ENCODE data around the gene HAUS8.
"Not testable (repeated sequence)": the region's sequence is repeated elsewhere in the genome, so short reads cannot be mapped to it uniquely, and the experiment has no call there.

The HAUS8 gene

GRCh38 chr19:17101686-17102628 is 26.7 kb upstream of the HAUS8 start:
- no peak for DNase-seq

DNA sequence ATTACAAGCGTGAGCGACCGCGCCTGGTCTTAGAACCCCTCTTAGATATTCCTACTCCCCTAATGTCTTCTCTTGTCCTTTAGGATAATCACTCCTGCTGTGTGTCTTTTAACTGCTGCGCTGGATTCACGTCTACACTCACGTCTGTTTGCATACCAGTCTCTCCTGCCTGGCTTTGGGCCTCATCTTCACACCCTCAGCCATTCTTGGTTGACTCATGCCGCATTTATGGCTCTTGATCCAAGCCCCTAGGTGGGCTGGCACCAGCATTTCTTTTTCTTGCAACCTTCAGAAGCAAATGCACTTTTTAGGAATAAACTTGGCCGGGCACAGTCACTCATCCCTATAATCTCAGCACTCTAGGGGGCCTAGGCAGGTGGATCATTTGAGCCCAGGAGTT is 23.1 kb upstream of the HAUS8 start:
- no peak for DNase-seq

DNA sequence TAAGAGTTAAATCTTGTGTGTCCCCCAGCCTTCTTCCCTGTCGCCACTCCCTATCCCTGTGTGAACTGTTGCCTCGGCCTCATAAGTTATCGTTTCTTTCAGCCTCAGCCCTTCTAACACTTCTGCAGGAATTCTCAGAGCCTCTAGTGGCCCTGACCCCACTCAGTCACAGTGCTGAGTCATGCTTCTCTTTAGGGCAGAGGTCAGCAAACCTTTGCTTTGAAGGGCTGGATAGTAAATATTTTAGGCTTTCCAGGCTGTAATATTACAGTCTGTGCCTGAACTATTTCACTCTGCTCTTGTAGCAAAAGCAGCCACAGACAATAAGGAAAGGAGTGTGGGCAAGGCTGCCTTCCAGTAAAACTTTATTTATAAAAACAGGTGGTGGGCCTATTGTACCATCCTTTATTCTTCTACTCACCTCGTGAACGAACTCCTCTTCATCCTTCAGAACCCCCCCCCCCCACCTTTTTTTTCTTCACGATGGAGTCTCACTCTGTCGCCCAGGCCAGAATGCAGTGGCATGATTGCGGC is 22.4 kb upstream of the HAUS8 start:
- DNase-seq, result no peak

DNA sequence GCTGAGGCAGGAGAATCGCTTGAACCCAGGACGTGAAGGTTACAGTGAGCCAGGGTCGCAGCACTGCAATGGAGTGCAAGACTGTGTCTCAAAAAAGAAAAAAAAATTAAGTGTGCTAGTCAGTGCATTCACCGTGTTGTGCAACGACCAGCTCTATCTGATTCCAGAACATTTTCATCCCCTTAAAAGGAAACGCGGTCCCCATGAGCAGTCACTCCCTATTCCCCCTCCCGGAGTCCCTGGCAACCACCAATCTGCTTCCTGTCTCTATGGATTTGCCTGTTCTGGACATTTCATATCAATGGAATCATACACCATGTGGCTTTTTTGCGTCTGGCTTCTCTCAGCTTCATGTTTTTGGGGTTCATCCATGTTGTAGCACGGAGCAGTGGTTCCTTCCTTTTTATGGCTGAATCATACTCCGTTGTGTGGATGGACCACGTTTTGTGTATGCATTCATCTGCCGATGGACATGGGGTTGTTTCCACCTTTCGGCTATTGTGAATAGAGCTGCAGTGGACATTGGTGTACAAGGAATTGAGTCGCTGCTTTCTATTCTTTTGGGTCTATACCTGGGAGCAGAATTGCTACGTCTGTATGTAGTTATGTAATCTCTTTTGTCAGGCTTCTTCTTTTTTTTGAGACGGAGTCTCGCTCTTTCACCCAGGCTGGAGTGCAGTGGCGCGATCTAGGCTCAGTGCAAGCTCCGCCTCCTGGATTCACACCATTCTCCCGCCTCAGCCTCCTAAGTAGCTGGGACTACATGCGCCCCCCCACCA is 20.1 kb upstream of the HAUS8 start:
- no peak for DNase-seq

DNA sequence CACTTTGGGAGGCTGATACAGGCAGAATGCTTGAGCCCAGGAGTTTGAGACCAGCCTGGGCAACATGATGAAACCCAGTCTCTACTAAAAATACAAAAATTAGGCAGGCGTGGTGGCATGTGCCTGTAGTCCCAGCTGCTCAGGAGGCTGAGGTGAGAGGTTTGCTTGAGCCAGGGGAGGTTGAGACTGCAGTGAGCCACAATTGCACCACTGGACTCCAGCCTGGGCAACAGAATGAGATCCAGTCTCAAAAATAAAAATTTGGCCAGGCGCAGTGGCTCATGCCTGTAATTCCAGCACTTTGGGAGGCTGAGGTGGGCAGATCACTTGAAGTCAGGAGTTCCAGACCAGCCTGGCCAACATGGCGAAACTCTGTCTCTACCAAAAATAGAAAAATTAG is 19.4 kb upstream of the HAUS8 start:
- not testable (repeated sequence) for DNase-seq

DNA sequence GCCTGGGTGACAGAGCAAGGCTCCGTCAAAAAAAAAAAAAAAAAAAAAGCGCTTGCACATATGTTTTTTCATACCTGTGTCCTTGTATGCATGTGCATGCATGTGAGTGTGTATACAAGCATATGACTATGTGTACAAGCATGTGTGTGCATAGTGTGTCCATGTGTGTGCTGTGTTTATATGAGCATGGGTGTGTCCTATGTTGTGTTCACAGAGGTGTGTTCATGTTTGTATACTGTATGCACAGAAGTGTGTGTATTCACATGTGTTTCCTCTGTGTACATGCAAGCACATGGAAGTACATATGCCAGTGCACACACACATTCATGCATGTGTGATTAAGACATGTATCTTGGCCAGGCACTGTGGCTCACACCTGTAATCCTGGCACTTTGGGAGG is 17.4 kb upstream of the HAUS8 start:
- DNase-seq, result no peak

DNA sequence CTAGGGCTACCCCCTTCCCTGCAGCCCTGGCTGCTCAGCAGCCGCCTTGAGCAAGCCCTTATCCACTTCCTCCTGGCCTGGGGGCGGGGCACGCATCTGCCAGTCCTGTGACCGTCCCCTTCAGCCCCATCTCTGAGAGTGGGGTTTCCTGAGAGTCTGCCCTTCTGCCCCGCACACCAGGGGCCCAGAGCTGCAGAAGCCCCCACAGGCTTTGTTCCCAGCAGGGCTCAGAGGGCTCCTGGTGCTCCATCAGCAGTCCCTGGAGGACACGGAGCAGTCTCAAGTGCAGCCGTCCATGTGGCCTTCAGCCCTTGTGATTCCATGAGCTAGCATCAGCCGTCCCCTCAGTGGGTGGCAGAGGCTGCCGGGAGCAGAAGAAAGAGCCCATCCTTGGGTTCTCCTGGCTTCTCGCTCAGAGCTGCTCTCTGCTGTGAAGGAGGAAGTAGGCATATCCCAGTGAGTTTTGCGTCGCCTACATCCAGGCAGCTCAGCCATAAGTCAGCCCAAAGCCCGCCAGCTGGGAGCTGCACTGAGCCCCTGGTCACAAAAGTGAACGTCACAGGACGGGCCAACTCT is 16.6 kb upstream of the HAUS8 start:
- peak in 16 of 51 donors; percentile 7 to 39 (median 18) for DNase-seq

- peak in 4 of 51 donors; percentile 14 to 20 (median 18) for DNase-seq
Observed at GRCh38 chr19:17090583-17090982, 15.3 kb upstream of the HAUS8 start.

DNA sequence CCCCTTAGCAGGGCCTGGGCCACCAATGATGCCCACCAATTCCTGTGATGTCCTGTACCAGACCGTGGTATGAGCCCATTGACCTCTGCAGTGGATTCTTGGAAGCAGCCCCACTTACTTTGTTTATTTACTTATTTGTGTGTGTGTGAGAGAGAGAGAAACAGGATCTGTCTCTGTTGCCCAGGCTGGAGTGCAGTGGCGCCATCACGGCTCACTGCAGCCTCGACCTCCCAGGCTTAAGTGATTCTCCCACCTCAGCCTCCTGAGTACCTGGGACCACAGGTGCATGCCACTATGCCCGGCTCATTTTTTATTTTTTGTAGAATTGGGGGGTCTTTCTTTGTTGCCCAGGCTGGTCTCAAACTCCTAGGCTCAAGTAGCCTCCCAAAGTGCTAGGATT is 13.3 kb upstream of the HAUS8 start:
- no peak for DNase-seq

- DNase-seq, result no peak
Observed at GRCh38 chr19:17086834-17087233, 11.6 kb upstream of the HAUS8 start.

DNA sequence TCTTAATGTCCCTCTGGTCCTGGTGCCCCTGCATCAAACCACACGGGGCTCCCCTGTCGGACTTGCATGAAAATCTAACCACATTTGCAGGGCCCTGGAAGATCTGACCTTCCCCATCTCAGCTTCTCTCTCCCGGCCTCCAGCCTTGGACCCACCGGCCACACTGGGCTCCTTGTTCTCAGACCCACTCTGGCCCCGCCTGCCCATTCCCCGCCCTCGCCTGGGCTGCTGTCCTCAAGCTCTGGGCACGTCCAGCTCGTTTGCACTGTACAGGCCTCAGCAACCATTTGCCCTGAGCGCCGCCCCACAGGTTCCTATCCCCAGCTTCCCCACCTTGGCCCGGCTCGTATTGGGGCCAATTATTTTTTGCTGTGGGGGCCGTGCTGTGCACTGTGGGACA is 10.9 kb upstream of the HAUS8 start:
- peak in 45 of 51 donors; percentile 12 to 92 (median 65) for DNase-seq

- DNase-seq, result peak in 18 of 51 donors; percentile 8 to 60 (median 20)
Observed at GRCh38 chr19:17081672-17082630, 6.7 kb upstream of the HAUS8 start.

- no peak for DNase-seq
Observed at GRCh38 chr19:17080440-17080801, 5.2 kb upstream of the HAUS8 start.

GRCh38 chr19:17079710-17080439 is 4.6 kb upstream of the HAUS8 start:
- peak in 49 of 51 donors; percentile 31 to 89 (median 71) for DNase-seq

DNA sequence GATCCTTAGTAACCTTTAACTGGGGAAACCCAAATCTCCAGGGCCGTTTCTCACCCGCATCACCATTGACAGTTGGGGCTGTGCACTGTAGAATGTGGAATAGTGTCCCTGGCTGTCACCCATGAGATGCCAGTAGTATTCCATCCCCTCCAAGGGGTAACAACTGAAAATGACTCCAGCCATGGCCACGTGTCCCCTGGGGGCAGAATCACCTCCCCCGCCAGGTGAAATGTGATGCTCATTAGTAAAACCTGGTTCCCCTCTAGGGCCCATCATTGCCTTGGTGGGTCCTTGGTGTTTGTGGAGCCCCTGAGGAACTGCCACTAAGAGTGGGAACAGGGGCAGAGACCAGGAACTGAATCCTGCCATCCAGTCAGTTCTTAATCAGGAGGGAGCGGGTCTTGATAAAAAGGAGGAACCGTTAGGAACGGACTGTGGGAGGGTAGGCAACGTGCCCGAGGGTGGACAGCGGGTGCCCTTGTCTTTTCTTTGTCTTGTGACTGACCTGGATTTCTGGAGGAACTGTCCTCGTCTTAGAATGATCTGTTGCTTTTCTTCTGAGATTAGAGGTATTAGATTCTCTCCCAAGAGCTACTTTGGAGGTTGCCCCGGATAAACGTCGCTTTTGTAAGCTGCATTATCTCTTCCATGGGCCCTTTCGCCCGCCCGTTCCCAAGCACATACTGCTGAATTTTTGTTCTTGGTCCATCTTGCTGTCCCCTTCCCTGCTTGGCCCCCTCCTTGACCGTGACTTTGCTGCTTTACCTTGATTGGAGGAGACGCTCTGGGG is 3.9 kb upstream of the HAUS8 start:
- peak in 19 of 51 donors; percentile 17 to 64 (median 37) for DNase-seq

DNA sequence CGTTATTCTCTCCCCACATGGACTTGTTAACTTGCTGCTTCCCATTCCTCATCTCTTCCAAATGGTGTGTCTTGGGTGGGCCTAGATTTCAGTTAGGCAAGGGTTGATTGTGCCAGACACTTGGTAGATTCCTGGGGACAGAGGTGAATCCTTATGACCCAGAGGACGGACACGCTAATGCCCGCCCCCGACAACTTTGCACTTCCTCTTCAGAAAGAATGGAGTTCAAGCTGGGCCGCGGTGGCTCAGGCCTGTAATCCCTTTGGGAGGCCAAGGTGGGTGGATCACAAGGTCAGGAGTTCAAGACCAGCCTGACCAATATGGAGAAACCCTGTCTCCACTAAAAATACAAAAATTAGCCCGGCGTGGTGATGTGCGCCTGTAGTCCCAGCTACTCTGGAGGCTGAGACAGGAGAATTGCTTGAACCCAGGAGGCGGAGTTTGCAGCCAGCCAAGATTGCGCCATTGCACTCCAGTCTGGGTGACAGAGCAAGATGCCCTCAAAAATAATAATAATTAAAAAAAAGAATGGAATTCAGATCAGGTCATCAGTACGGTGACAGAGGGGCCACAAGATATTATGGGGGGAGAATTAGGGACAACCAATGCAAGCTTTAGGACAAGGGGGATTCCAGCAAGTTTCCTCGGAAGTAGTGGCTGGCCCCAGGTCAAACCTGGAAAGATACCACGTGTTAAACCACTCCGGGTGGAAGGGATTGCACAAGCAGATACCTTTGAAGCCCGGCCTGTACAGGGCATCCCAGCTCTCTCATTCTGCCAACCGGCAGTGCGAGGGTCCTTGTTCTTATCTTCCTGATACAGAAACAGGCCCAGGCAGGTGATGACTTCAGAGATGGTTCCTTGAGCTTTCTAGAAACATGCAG is 3.0 kb upstream of the HAUS8 start:
- peak in 2 of 51 donors; percentile 19 to 28 for DNase-seq

DNA sequence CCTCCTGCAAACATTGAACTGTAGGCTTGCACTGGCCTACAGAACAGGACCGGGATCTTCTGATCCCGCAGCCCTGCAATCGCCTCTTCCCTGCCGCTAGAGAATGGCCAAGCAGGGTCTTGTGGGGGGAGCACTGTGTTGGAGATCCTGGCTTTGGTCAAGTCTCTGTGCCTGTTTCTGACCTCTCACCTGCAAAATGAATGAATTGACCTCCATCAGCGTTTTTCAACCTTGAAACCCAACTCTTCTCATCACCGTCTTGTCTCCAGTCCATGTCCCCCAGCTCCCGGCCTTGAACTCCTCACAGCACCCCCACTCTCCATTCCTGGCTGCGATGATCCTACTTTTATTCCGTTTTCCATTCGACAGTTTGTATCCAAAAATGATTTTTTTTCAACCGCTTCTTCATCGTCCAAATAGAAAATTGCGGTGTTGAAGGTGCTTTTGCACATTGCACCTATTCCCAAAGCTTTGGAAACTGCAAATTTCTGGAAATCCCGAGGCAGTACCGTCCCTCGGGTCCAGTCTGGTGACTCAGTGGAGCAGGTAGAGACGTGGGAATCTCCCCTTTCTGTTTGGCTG is 2.3 kb upstream of the HAUS8 start:
- peak in 2 of 51 donors; percentile 1 to 19 for DNase-seq

All from hypothalamus (tissue), 51 donors.